Heart right ventricle (tissue), 16 donors: Measurements from ENCODE around the gene ENPP1. TPM values are rescaled to one million over a fixed set of nuclear protein-coding genes. Genes with fewer than 3 reads are reported as not detected.
"Not testable (repeated sequence)": the region's sequence is repeated elsewhere in the genome, so short reads cannot be mapped to it uniquely, and the experiment has no call there.

ENCODE experiments used
- ATAC-seq, 8 donors: fragments of 200-7000 bp; cut with Tn5 transposase; one replicate each; pipeline ENCODE4 v1.9.1; 2020; ENCODE audit warnings: mild to moderate bottlenecking in 8 of 8, moderate library complexity in 8 of 8, moderate number of reproducible peaks in 1 of 8
- DNase-seq, 2 donors: peaks; one replicate each; pipeline ENCODE4 v3.0.0-alpha.2; 2020
- H3K27ac ChIP-seq, 10 donors: fragments of 200-600 bp; sonication (generic) in 2 of 10; one replicate each; pipeline versions ENCODE4 v1.5.0 to v1.8.0; 2020 to 2022; ENCODE audit warnings: mild to moderate bottlenecking in 3 of 10
- H3K27me3 ChIP-seq, 7 donors: fragments of 200-600 bp; one replicate each; pipeline ENCODE4 v1.8.0; 2021 to 2022; ENCODE audit warnings: mild to moderate bottlenecking in 2 of 7
- H3K36me3 ChIP-seq, 9 donors: fragments of 200-600 bp; sonication (generic) in 1 of 9; one replicate each; pipeline versions ENCODE4 v1.5.0 to v1.8.0; 2020 to 2022; ENCODE audit warnings: mild to moderate bottlenecking in 2 of 9
- H3K4me1 ChIP-seq, 9 donors: fragments of 200-600 bp; sonication (generic) in 1 of 9; one replicate each; pipeline versions ENCODE4 v1.5.0 to v1.8.0; 2020 to 2022; ENCODE audit warnings: mild to moderate bottlenecking in 4 of 9
- H3K4me3 ChIP-seq, 10 donors: fragments of 200-600 bp; sonication (generic) in 2 of 10; one replicate each; pipeline versions ENCODE4 v1.5.0 to v1.8.0; 2020 to 2022; ENCODE audit warnings: mild to moderate bottlenecking in 7 of 10, moderate library complexity in 2 of 10
- H3K9me3 ChIP-seq, 11 donors: fragments of 200-600 bp in 10 of 11; sonication (generic) in 2 of 11; one replicate each; pipeline versions ENCODE4 v1.5.0 to v1.8.0; 2013 to 2022; ENCODE audit warnings: mild to moderate bottlenecking in 2 of 11, control low read depth in 1 of 11, moderate library complexity in 1 of 11
- WGBS, 2 donors: extraction: QIAGEN DNeasy Blood & Tissue Kit; methylation state at CpG; one replicate each; pipeline ENCODE4 v1.1.7; 2013; ENCODE audit warnings: inconsistent platforms in 1 of 2; 5-methylcytosine and 5-hydroxymethylcytosine counted together
- intact Hi-C, 10 donors: fragments of 100-400 bp; cut with DNase I; formaldehyde crosslinking; loops; one replicate each; pipeline versions ENCODE4 v1.11.1 to v1.14.2; 2022
- polyA plus RNA-seq, 2 donors: library from polyadenylated mRNA; stranded (reverse); fragments of 200-250 nt; gene quantifications; one replicate each; pipeline ENCODE4 v1.2.3, GENCODE V29; 2013
- total RNA-seq, 10 donors: library from RNA; stranded (reverse); fragmentation: NEBNext Ultra II Directional in 3 of 10; extraction: Animal tissue kit (Norgen Biotek cat#: 25700) in 3 of 10; gene quantifications; one replicate each; pipeline versions ENCODE4 v1.2.1 to v1.2.4, GENCODE V29; 2021 to 2023
- TF ChIP-seq, protein P1 (sequence below), 9 donors: fragments of 200-600 bp; sonication (generic) in 2 of 9; IDR thresholded peaks; one replicate each; pipeline versions ENCODE4 v1.5.0 to v1.8.0; 2021 to 2022; ENCODE audit warnings: antibody characterized with exemption in 9 of 9, mild to moderate bottlenecking in 5 of 9, moderate library complexity in 1 of 9
- donor health status: Arrhythmogenic right ventricular cardiomyopathy.
- donor health status: ischemic (EF 13 %, LVEDD 7.1; RV severe dilation, severe dysfunction).
- donor health status: healthy with polysubstance abuse.
- donor health status: DM: no; HTN: yes; CAD: no.
- donor health status: DM: no; HTN: no; CAD: no.
- donor health status: ischemic (EF 25% LVEDD 6.9; RV normal size, moderate dysfunction).
- donor health status: ischemic (EF 25% LVEDD 5.7; RV mildly dilated, moderate dysfunction).
- donor health status: healthy.
- donor health status: DM: yes; HTN: yes; CAD: no.
- donor health status: Ischemic cardiomyopathy.
- donor health status: ischemic (EF 35%, LVEDD 5.7; RV mildly dilated, moderate dysfunction).
- donor health status: nonischemic (EF 11% LVEDD 7.7; RV severe dilation, severe dysfunction).
- donor health status: DM: yes; HTN: yes; CAD: no.
- donor health status: PGD.
- donor health status: ischemic (EF 29% LVEDD 5.4; RV normal size, mild dysfunction).
- donor health status: nonischemic (EF 23%, LVEDD 6.1; RV moderate dilation, normal function).

Gene ENPP1
- total and polyA plus RNA-seq, 12 donors = 0.45 to 3.2 (median 2.1) TPM

- TF ChIP-seq, protein P1, sequence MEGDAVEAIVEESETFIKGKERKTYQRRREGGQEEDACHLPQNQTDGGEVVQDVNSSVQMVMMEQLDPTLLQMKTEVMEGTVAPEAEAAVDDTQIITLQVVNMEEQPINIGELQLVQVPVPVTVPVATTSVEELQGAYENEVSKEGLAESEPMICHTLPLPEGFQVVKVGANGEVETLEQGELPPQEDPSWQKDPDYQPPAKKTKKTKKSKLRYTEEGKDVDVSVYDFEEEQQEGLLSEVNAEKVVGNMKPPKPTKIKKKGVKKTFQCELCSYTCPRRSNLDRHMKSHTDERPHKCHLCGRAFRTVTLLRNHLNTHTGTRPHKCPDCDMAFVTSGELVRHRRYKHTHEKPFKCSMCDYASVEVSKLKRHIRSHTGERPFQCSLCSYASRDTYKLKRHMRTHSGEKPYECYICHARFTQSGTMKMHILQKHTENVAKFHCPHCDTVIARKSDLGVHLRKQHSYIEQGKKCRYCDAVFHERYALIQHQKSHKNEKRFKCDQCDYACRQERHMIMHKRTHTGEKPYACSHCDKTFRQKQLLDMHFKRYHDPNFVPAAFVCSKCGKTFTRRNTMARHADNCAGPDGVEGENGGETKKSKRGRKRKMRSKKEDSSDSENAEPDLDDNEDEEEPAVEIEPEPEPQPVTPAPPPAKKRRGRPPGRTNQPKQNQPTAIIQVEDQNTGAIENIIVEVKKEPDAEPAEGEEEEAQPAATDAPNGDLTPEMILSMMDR (IDR thresholded peaks at IDR 0.05) = no peak
- no peak for ATAC-seq
- no peaks in the 10 kb centered on the region for H3K36me3 ChIP-seq
- intact Hi-C loops = no loop called here
- DNase-seq = no peak
- H3K4me1 ChIP-seq = no peaks in the 10 kb centered on the region
- H3K27ac ChIP-seq = no peak overlapping the region
- no peaks in the 10 kb centered on the region for H3K27me3 ChIP-seq
- 92 to 93% methylated on average over 4 of the region's 4 CpGs for WGBS, 2 donors
- H3K4me3 ChIP-seq = no peak overlapping the region
- H3K9me3 ChIP-seq = peaks cover 0 to 18% (median 5%) of the 10 kb centered on the region in 11 donors
Observed at GRCh38 chr6:131897050-131897435, 89.2 kb downstream of the ENPP1 start.

GRCh38 chr6:131897621-131898020 lies 89.8 kb downstream of the ENPP1 start:
- Histone ChIP-seq H3K36me3 (no peaks in the 10 kb centered on the region), H3K9me3 (peaks cover 0 to 18% (median 5%) of the 10 kb centered on the region in 11 donors), H3K4me1 (no peaks in the 10 kb centered on the region), H3K27me3 (no peaks in the 10 kb centered on the region), H3K4me3 (no peak overlapping the region), H3K27ac (no peak overlapping the region)
- intact Hi-C loops = no loop called here
- DNase-seq (no peak), ATAC-seq (no peak)
- TF ChIP-seq, protein P1 (IDR thresholded peaks at IDR 0.05) = no peak

GRCh38 chr6:131898718-131899117 lies 90.9 kb downstream of the ENPP1 start:
- WGBS, 2 donors = 90 to 91% methylated on average over 1 of the region's 1 CpG
- no peak overlapping the region for H3K4me3 ChIP-seq
- no peaks in the 10 kb centered on the region for H3K27me3 ChIP-seq
- TF ChIP-seq, protein P1 (IDR thresholded peaks at IDR 0.05) = no peak
- no peaks in the 10 kb centered on the region for H3K36me3 ChIP-seq
- ATAC-seq (no peak), DNase-seq (no peak)
- intact Hi-C loops = no loop called here
- peaks cover 0 to 18% (median 5%) of the 10 kb centered on the region in 11 donors for H3K9me3 ChIP-seq
- no peak overlapping the region for H3K27ac ChIP-seq
- no peaks in the 10 kb centered on the region for H3K4me1 ChIP-seq

GRCh38 chr6:131900231-131900630 lies 92.4 kb downstream of the ENPP1 start:
- intact Hi-C loops = no loop called here
- Histone ChIP-seq H3K36me3 (no peaks in the 10 kb centered on the region), H3K9me3 (peaks cover 0 to 18% (median 5%) of the 10 kb centered on the region in 11 donors), H3K4me3 (no peak overlapping the region), H3K27me3 (no peaks in the 10 kb centered on the region), H3K4me1 (no peaks in the 10 kb centered on the region), H3K27ac (no peak overlapping the region)
- no peak for DNase-seq
- ATAC-seq = no peak
- TF ChIP-seq, protein P1 (IDR thresholded peaks at IDR 0.05) = no peak

- H3K27me3 ChIP-seq, H3K36me3 ChIP-seq, ATAC-seq, DNase-seq, intact Hi-C loops, H3K27ac ChIP-seq, H3K4me3 ChIP-seq, H3K4me1 ChIP-seq: not testable (repeated sequence)
- peaks cover 0 to 18% (median 5%) of the 10 kb centered on the region in 11 donors for H3K9me3 ChIP-seq
- WGBS, 2 donors = 85 to 89% methylated on average over 5 of the region's 5 CpGs
Observed at GRCh38 chr6:131901326-131901873, 93.6 kb downstream of the ENPP1 start.

GRCh38 chr6:131903734-131904133 lies 95.9 kb downstream of the ENPP1 start:
- not testable (repeated sequence) for ATAC-seq, H3K4me3 ChIP-seq

DNA sequence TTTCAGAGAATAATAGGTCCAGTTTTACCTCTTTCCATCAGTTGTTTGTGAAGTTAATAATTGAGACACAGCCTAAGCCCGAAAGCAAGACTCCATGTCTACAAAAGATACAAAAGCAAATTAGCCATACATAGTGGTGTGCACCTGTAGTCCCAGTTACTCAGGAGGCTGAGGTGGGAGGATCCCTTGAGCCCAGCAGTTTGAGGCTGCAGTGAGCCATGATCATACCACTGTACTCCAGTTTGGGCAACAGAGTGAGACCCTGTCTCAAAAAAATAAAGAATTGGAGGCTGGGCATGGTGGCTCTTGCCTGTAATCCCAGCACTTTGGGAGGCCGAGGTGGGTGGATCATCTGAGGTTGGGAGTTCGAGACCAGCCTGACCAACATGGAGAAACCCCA lies 101.0 kb downstream of the ENPP1 start:
- not testable (repeated sequence) for H3K9me3 ChIP-seq
- peaks cover 0 to 31% (median 14%) of the 10 kb centered on the region in 7 donors for H3K27me3 ChIP-seq

More at GRCh38 chr6:131903734-131904133, 95.9 kb downstream of the ENPP1 start:
- intact Hi-C loops, H3K9me3 ChIP-seq, H3K4me1 ChIP-seq, H3K36me3 ChIP-seq, DNase-seq, H3K27me3 ChIP-seq, H3K27ac ChIP-seq: not testable (repeated sequence)
- 84 to 91% methylated on average over 9 to 12 of the region's 12 CpGs for WGBS, 2 donors

More for the DNA sequence above, 101.0 kb downstream of the ENPP1 start:
- 72 to 78% methylated on average over 3 of the region's 3 CpGs for WGBS, 2 donors
- H3K4me3 ChIP-seq, DNase-seq, ATAC-seq, H3K4me1 ChIP-seq, H3K27ac ChIP-seq, H3K36me3 ChIP-seq, intact Hi-C loops: not testable (repeated sequence)
